ENCODE results near the gene KRT34. TPM values are rescaled to one million over a fixed set of nuclear protein-coding genes. Genes with fewer than 3 reads are reported as not detected.

The KRT34 gene
- total and polyA plus RNA-seq, 9 donors: not detected

DNA sequence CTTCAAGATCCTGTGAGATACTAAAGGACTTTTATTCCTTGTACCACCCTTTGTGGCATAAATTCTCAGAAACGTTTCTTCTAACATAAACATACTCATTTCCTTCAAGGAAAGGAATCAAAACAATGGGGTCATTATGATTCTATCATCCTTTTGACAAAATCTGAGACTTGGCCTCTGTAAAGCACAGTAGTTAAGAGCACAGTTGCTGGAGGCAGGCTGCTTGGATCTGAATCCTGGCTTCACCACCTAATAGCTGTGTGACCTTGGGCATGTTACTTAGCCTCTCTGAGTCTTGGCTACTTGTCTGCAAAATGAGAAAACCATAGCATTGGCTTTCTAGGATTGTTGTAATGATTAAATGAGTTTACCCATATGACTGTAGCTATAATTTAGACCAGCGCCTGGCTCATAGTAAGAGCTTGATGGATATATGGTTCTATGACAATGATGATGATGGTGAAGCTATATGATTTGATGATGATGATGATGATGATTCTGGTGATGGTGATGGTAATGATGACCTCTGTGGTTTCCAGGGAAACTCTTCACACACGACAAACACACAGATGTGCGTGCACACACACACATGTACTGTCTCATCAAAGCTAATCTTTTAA is 21.4 kb upstream of the KRT34 start:
- no peak for DNase-seq
- TF ChIP-seq CTCF (IDR thresholded peaks at IDR 0.05): no peak
- no peak for TF ChIP-seq POLR2A (IDR thresholded peaks at IDR 0.05)
- no peak for TF ChIP-seq EP300 (IDR thresholded peaks at IDR 0.05)
- Histone ChIP-seq H3K36me3 (no peaks in the 10 kb centered on the region), H3K27me3 (no peaks in the 10 kb centered on the region), H3K4me3 (no peak overlapping the region), H3K27ac (no peak overlapping the region), H3K4me1 (ENCODE audit: insufficient read depth) (no peaks in the 10 kb centered on the region), H3K9me3 (no peaks in the 10 kb centered on the region)
- 71 to 78% (median 74%) methylated on average over 4 of the region's 4 CpGs for WGBS, 3 donors
- intact Hi-C loops (cut with DNase I): loop anchor here in 1 of 4 donors (10.0 kb wide), 1 partner anchor 251 kb away; no protein-coding TSS in a partner anchor

- Histone ChIP-seq H3K27ac (no peak overlapping the region), H3K4me3 (no peak overlapping the region), H3K36me3 (no peaks in the 10 kb centered on the region), H3K9me3 (no peaks in the 10 kb centered on the region), H3K4me1 (ENCODE audit: insufficient read depth) (no peaks in the 10 kb centered on the region), H3K27me3 (no peaks in the 10 kb centered on the region)
- no peak for DNase-seq
- intact Hi-C loops (cut with DNase I): loop anchor here in 1 of 4 donors (10.0 kb wide), 1 partner anchor 253 kb away; no protein-coding TSS in a partner anchor
- WGBS, 3 donors: 73 to 85% (median 79%) methylated on average over 5 of the region's 5 CpGs
- no peak for TF ChIP-seq EP300 (IDR thresholded peaks at IDR 0.05)
Observed at GRCh38 chr17:41402161-41402560, 20.1 kb upstream of the KRT34 start.

GRCh38 chr17:41396996-41397660 is 15.0 kb upstream of the KRT34 start, which contains the start of gene KRT31:
KRT31 (minus strand) TSS chr17:41397608; CDS start chr17:41397539, 69 bp downstream.
- 90 to 94% (median 92%) methylated on average over 16 of the region's 16 CpGs for WGBS, 3 donors

DNA sequence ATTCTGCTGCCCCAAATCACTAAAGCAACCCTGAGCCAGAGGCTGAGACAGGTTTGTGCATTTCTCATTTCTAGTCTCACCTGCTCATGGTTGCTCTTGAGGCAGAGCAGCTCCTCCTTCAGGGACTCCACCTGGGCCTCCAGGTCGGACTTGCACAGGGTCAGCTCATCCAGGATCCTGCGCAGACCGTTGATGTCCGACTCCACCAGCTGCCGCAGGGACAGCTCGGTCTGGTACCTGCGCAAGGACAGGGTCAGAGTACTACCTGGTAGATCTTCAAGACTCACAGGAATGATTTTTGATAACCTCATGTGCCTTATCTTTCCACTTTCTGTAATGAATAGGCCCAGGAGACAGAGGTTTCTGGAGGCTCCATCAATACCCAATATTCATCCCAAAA is 14.2 kb upstream of the KRT34 start:
- Histone ChIP-seq H3K36me3 (no peaks in the 10 kb centered on the region), H3K27me3 (no peaks in the 10 kb centered on the region), H3K4me1 (ENCODE audit: insufficient read depth) (peaks cover 14% of the 10 kb centered on the region), H3K27ac (no peak overlapping the region), H3K9me3 (no peaks in the 10 kb centered on the region), H3K4me3 (no peak overlapping the region)
- no peak for DNase-seq
- TF ChIP-seq POLR2A (IDR thresholded peaks at IDR 0.05): no peak
- TF ChIP-seq EP300 (IDR thresholded peaks at IDR 0.05): no peak
- no peak for TF ChIP-seq CTCF (IDR thresholded peaks at IDR 0.05)
- 92 to 96% (median 94%) methylated on average over 7 of the region's 7 CpGs for WGBS, 3 donors
- intact Hi-C loops (cut with DNase I): loop anchor here in 1 of 4 donors (10.0 kb wide), 1 partner anchor 492 kb away; no protein-coding TSS in a partner anchor

More at GRCh38 chr17:41396996-41397660, 15.0 kb upstream of the KRT34 start, which contains the start of gene KRT31:
- no peaks in the 10 kb centered on the region for H3K36me3 ChIP-seq
- H3K4me1 ChIP-seq (ENCODE audit: insufficient read depth): peaks cover 13% of the 10 kb centered on the region
- no peak within 1 kb of the TSS for H3K4me3 ChIP-seq
- H3K27me3 ChIP-seq: no peaks in the 10 kb centered on the region
- no peak for DNase-seq
- TF ChIP-seq EP300 (IDR thresholded peaks at IDR 0.05) (no peak), POLR2A (IDR thresholded peaks at IDR 0.05) (no peak), CTCF (IDR thresholded peaks at IDR 0.05) (no peak)
- intact Hi-C loops (cut with DNase I): loop anchor here in 1 of 4 donors (10.0 kb wide), 1 partner anchor 492 kb away; no protein-coding TSS in a partner anchor
- no peak within 1 kb of the TSS for H3K27ac ChIP-seq
- H3K9me3 ChIP-seq: no peaks in the 10 kb centered on the region

Data from ovary (tissue), 9 donors.